HepG2 (cell line): ENCODE data around the gene TGFA. TPM values are rescaled to one million over a fixed set of nuclear protein-coding genes. Genes with fewer than 3 reads are reported as not detected.

Source experiments
- BRD4 ChIP-seq: sonication (generic); formaldehyde crosslinking; IDR thresholded peaks from 2 replicates; pipeline ENCODE4 v1.4.0; 2020; ENCODE audit warnings: missing genetic modification reagents
- CHD4 ChIP-seq: fragments of 200-600 bp; sonication (generic); IDR thresholded peaks from 2 replicates; pipeline ENCODE4 v1.7.0; 2017; ENCODE audit warnings: mild to moderate bottlenecking, low read length, borderline replicate concordance
- ERF ChIP-seq: IDR thresholded peaks from 2 replicates; pipeline ENCODE4 v1.6.1; 2018; ENCODE audit warnings: missing biosample characterization, missing genetic modification reagents
- HNF4A ChIP-seq: sonication (generic); formaldehyde crosslinking; IDR thresholded peaks from 2 replicates; pipeline ENCODE4 v1.4.0; 2020; ENCODE audit warnings: missing genetic modification reagents
- JDP2 ChIP-seq: sonication (generic); formaldehyde crosslinking; IDR thresholded peaks from 2 replicates; pipeline ENCODE4 v1.8.1; 2022; ENCODE audit warnings: missing genetic modification reagents, borderline replicate concordance
- KDM2A ChIP-seq: sonication (generic); formaldehyde crosslinking; IDR thresholded peaks from 2 replicates; pipeline ENCODE4 v1.4.0; 2020; ENCODE audit warnings: low read depth, missing genetic modification reagents, borderline replicate concordance
- MIER2 ChIP-seq: IDR thresholded peaks from 2 replicates; pipeline ENCODE4 v1.6.1; 2016; ENCODE audit warnings: missing biosample characterization, missing genetic modification reagents
- MXI1 ChIP-seq: IDR thresholded peaks from 3 replicates; pipeline ENCODE4 v1.6.1; 2012; ENCODE audit warnings: low read depth, low read length, inconsistent platforms, borderline replicate concordance
- NPAS2 ChIP-seq: sonication (generic); formaldehyde crosslinking; IDR thresholded peaks from 2 replicates; pipeline ENCODE4 v1.8.0; 2022; ENCODE audit warnings: mild to moderate bottlenecking, missing genetic modification reagents, borderline replicate concordance
- PPARG ChIP-seq: conservative IDR thresholded peaks from 2 replicates; pipeline ENCODE4 v1.6.1; 2016; ENCODE audit warnings: missing biosample characterization, missing genetic modification reagents
- SRSF4 ChIP-seq: fragments of 200-400 bp; formaldehyde crosslinking; IDR thresholded peaks from one replicate; pipeline ENCODE4 v1.6.1; 2018; ENCODE audit warnings: mild to moderate bottlenecking, low read depth, low read length, moderate library complexity; ENCODE audit not compliant: poor library complexity, severe bottlenecking
- TCF7L2 ChIP-seq: IDR thresholded peaks from 2 replicates; pipeline ENCODE4 v1.6.1; 2011; ENCODE audit warnings: mild to moderate bottlenecking, low read depth, low read length, moderate library complexity
- ZFP36 ChIP-seq: fragments of 150-350 bp; IDR thresholded peaks from 2 replicates; pipeline ENCODE4 v1.6.1; 2018; ENCODE audit warnings: borderline replicate concordance, low read length, low read depth; ENCODE audit not compliant: partially characterized antibody
- ZNF780A ChIP-seq: sonication (generic); formaldehyde crosslinking; IDR thresholded peaks from 2 replicates; pipeline ENCODE4 v1.8.0; 2022; ENCODE audit warnings: mild to moderate bottlenecking, missing genetic modification reagents, moderate library complexity
- ZSCAN29 ChIP-seq: sonication (generic); formaldehyde crosslinking; conservative IDR thresholded peaks from 2 replicates; pipeline ENCODE4 v1.4.0; 2020; ENCODE audit warnings: mild to moderate bottlenecking, missing genetic modification reagents
- polyA plus RNA-seq, 8 experiments: library from polyadenylated mRNA; depleted of rRNA in 3 of 8; stranded (reverse) in 7 of 8; unstranded in 1 of 8; fragments of >200 nt; fragmentation: Illumina TruSeq in 4 of 8; extraction: Trizol in 4 of 8; gene quantifications; 2 replicates each; pipeline versions ENCODE4 v1.2.1 to v1.2.3, GENCODE V29; 2011 to 2016; ENCODE audit warnings: low read depth in 4 of 8, missing spikeins in 1 of 8, mixed read lengths in 1 of 8; ENCODE audit not compliant: insufficient read depth in 1 of 8
- total RNA-seq, 5 experiments: library from RNA; depleted of rRNA; stranded (reverse); fragments of >200 nt; fragmentation: Illumina TruSeq; extraction: Trizol; gene quantifications; 2 replicates each; pipeline ENCODE4 v1.2.3, GENCODE V29; 2016; ENCODE audit warnings: low read depth in 1 of 5
- TF ChIP-seq, protein P1 (sequence below): sonication (generic); formaldehyde crosslinking; IDR thresholded peaks from 2 replicates; pipeline ENCODE4 v1.4.0; 2020; ENCODE audit warnings: missing genetic modification reagents
- TF ChIP-seq, protein P2 (sequence below): fragments of 450-650 bp; IDR thresholded peaks from 2 replicates; pipeline ENCODE4 v1.6.1; 2017
- TF ChIP-seq, protein P3 (sequence below): IDR thresholded peaks from 2 replicates; pipeline ENCODE4 v1.6.1; 2016
- TF ChIP-seq, protein P4 (sequence below): IDR thresholded peaks from 2 replicates; pipeline ENCODE4 v1.6.1; 2016; ENCODE audit warnings: low read depth, control low read depth
- TF ChIP-seq, protein P5 (sequence below): sonication (generic); formaldehyde crosslinking; conservative IDR thresholded peaks from 2 replicates; pipeline ENCODE4 v1.4.0; 2020; ENCODE audit warnings: missing genetic modification reagents

Gene TGFA
- total and polyA plus RNA-seq, 2 of the 13 experiments (the other 11 are each of a cell fraction or from before 2014, with no cell fraction given), result 7.8 to 15.3 TPM

DNA sequence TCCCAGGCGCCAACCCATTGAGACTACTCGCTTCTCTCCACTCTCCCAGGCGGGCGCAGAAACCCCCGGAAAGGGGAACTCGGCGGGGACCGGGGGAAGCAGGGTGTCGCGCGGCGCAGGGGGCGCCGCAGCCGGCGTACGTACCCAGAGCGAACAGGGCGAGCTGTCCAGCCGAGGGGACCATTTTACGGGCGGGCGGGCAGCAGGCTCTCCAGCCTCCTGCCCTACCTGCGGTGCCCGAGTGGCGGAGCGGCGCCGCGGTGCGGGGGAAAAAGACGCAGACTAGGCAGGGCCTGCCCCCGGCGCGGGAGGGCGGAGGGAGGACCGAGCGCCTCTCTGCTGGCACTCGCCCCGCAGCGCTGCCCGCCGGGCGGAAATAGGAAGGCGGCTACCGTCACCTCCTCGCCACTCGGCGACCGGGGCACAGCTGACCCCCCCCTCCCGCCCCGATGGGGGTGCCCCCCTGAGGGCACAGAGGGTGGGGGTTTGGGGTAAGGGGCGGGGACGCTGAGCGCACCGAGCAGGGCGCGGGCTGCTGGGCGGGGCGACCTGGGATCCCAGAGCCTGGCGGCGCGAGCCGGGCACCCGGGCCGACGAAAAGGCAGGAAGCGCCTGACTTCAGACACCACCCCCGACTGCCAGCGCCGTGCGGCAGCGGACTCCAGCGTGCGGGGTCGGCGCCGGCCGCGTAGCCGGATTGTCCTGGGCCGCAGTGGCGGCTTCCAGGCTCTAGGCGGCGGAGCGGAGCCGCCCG, at the start of gene TGFA (continued):
- TF ChIP-seq JDP2 (CRISPR knock-in tag), result no peak
- TF ChIP-seq, protein P1, sequence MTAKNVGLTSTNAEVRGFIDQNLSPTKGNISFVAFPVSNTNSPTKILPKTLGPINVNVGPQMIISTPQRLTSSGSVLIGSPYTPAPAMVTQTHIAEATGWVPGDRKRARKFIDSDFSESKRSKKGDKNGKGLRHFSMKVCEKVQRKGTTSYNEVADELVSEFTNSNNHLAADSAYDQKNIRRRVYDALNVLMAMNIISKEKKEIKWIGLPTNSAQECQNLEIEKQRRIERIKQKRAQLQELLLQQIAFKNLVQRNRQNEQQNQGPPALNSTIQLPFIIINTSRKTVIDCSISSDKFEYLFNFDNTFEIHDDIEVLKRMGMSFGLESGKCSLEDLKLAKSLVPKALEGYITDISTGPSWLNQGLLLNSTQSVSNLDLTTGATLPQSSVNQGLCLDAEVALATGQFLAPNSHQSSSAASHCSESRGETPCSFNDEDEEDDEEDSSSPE (CRISPR knock-in tag), result peak; percentile 62; the same call in 1 of the 2 replicates
- TF ChIP-seq ZNF780A (CRISPR knock-in tag), result no peak
- TF ChIP-seq, protein P2, sequence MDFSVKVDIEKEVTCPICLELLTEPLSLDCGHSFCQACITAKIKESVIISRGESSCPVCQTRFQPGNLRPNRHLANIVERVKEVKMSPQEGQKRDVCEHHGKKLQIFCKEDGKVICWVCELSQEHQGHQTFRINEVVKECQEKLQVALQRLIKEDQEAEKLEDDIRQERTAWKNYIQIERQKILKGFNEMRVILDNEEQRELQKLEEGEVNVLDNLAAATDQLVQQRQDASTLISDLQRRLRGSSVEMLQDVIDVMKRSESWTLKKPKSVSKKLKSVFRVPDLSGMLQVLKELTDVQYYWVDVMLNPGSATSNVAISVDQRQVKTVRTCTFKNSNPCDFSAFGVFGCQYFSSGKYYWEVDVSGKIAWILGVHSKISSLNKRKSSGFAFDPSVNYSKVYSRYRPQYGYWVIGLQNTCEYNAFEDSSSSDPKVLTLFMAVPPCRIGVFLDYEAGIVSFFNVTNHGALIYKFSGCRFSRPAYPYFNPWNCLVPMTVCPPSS, result no peak
- no peak for TF ChIP-seq PPARG
- TF ChIP-seq ZSCAN29 (CRISPR knock-in tag), result peak; percentile 100
- TF ChIP-seq, protein P3, sequence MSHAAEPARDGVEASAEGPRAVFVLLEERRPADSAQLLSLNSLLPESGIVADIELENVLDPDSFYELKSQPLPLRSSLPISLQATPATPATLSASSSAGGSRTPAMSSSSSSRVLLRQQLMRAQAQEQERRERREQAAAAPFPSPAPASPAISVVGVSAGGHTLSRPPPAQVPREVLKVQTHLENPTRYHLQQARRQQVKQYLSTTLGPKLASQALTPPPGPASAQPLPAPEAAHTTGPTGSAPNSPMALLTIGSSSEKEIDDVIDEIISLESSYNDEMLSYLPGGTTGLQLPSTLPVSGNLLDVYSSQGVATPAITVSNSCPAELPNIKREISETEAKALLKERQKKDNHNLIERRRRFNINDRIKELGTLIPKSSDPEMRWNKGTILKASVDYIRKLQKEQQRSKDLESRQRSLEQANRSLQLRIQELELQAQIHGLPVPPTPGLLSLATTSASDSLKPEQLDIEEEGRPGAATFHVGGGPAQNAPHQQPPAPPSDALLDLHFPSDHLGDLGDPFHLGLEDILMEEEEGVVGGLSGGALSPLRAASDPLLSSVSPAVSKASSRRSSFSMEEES (CRISPR knock-in tag), result peak; percentile 25; the same call in 1 of the 2 replicates
- no peak for TF ChIP-seq NPAS2 (CRISPR knock-in tag)
- TF ChIP-seq CHD4, result no peak
- TF ChIP-seq SRSF4, result no peak
- TF ChIP-seq, protein P4, sequence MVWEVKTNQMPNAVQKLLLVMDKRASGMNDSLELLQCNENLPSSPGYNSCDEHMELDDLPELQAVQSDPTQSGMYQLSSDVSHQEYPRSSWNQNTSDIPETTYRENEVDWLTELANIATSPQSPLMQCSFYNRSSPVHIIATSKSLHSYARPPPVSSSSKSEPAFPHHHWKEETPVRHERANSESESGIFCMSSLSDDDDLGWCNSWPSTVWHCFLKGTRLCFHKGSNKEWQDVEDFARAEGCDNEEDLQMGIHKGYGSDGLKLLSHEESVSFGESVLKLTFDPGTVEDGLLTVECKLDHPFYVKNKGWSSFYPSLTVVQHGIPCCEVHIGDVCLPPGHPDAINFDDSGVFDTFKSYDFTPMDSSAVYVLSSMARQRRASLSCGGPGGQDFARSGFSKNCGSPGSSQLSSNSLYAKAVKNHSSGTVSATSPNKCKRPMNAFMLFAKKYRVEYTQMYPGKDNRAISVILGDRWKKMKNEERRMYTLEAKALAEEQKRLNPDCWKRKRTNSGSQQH, result peak; percentile 68; the same call in 1 of the 2 replicates
- TF ChIP-seq ZFP36, result no peak
- TF ChIP-seq MXI1, result peak; percentile 56; the same call in 1 of the 3 replicates
- no peak; the same call in 1 of the 2 replicates for TF ChIP-seq BRD4 (CRISPR knock-in tag)
- peak; percentile 64 for TF ChIP-seq KDM2A (CRISPR knock-in tag)
- TF ChIP-seq TCF7L2, result no peak
- peak; percentile 64; the same call in 1 of the 2 replicates for TF ChIP-seq ERF (CRISPR knock-in tag)
- peak; percentile 3 for TF ChIP-seq HNF4A (CRISPR knock-in tag)
- TF ChIP-seq, protein P5, sequence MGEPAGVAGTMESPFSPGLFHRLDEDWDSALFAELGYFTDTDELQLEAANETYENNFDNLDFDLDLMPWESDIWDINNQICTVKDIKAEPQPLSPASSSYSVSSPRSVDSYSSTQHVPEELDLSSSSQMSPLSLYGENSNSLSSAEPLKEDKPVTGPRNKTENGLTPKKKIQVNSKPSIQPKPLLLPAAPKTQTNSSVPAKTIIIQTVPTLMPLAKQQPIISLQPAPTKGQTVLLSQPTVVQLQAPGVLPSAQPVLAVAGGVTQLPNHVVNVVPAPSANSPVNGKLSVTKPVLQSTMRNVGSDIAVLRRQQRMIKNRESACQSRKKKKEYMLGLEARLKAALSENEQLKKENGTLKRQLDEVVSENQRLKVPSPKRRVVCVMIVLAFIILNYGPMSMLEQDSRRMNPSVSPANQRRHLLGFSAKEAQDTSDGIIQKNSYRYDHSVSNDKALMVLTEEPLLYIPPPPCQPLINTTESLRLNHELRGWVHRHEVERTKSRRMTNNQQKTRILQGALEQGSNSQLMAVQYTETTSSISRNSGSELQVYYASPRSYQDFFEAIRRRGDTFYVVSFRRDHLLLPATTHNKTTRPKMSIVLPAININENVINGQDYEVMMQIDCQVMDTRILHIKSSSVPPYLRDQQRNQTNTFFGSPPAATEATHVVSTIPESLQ (CRISPR knock-in tag), result no peak
- no peak; the same call in 1 of the 2 replicates for TF ChIP-seq MIER2
